HFFc6 (cell line): ENCODE results near the gene MYLK. TPM values are rescaled to one million over a fixed set of nuclear protein-coding genes. Genes with fewer than 3 reads are reported as not detected.
A peak's percentile ranks its signal among the peaks of the same experiment; 100 is the strongest.

ENCODE experiments used
- DNase-seq: peaks from one replicate; pipeline ENCODE4 v3.0.0-alpha.2; 2018
- H3K27ac Mint-ChIP-seq: 2 replicates; pipeline ENCODE4 v1.8.0; 2020; ENCODE audit warnings: mild to moderate bottlenecking, mixed read lengths
- H3K27me3 Mint-ChIP-seq: 2 replicates; pipeline ENCODE4 v1.8.0; 2021; ENCODE audit warnings: mild to moderate bottlenecking, moderate library complexity, mixed read lengths; ENCODE audit not compliant: insufficient read depth
- H3K36me3 Mint-ChIP-seq: 2 replicates; pipeline ENCODE4 v1.8.0; 2021; ENCODE audit warnings: low read depth, mixed read lengths
- H3K4me1 Mint-ChIP-seq: 2 replicates; pipeline ENCODE4 v1.8.0; 2020; ENCODE audit warnings: low read depth, mixed read lengths
- H3K4me3 Mint-ChIP-seq: 2 replicates; pipeline ENCODE4 v1.8.0; 2020; ENCODE audit warnings: mild to moderate bottlenecking, moderate library complexity, mixed read lengths
- H3K9me3 Mint-ChIP-seq: 2 replicates; pipeline ENCODE4 v1.8.0; 2020; ENCODE audit warnings: mild to moderate bottlenecking, mixed read lengths
- total RNA-seq, 6 experiments: library from RNA; stranded (reverse); fragmentation: NEBNext Ultra II Directional; extraction: Animal tissue kit (Norgen Biotek cat#: 25700); gene quantifications; 2 replicates in 1 of 6; 3 replicates in 5 of 6; pipeline ENCODE4 v1.2.3, GENCODE V29; 2021
- TF ChIP-seq, protein P1 (sequence below): fragments of 200-600 bp; sonication (generic); IDR thresholded peaks from 2 replicates; pipeline ENCODE4 v1.5.0; 2021; ENCODE audit warnings: antibody characterized with exemption, mild to moderate bottlenecking

Gene MYLK
- total RNA-seq, 6 experiments from 2014 or later: 296 to 431 (median 335) TPM

DNA sequence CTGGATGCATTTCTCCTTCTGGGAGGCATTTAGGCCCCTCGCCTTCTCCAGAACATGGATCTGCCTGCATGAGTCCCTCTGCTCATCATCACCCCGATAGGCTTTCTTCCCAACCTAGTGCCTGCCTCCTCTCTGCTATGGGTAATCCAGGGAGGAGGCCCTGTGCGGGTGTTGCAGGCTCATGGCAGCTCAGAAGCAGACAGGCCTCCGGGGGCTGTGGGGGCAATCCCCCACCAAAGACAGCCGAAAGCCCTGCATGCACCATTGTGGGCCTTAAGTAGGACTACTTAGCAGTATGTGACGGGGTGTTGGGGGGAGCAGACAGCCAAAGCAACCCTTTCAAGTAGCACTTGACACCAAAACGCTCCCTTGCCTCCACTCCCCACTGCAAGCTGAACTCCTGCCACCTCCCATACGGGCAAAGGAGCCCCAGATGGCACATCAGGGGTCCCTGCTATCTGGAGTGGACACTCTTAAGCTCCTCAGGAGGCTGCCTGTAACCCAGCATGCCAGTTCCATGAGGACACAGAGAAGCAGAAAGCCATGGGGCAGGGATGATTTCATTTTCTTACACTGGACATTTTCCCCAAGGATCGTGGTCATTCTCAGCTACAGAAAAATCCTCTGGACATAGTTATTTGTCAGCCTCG is 200.5 kb downstream of the MYLK start:
- peaks cover 36% of the 10 kb centered on the region for H3K27me3 Mint-ChIP-seq
- H3K4me1 Mint-ChIP-seq: peaks cover 49% of the 10 kb centered on the region
- no peak for DNase-seq
- H3K36me3 Mint-ChIP-seq: peaks cover 54% of the 10 kb centered on the region
- no peak overlapping the region for H3K27ac Mint-ChIP-seq
- no peak overlapping the region for H3K4me3 Mint-ChIP-seq
- TF ChIP-seq, protein P1, sequence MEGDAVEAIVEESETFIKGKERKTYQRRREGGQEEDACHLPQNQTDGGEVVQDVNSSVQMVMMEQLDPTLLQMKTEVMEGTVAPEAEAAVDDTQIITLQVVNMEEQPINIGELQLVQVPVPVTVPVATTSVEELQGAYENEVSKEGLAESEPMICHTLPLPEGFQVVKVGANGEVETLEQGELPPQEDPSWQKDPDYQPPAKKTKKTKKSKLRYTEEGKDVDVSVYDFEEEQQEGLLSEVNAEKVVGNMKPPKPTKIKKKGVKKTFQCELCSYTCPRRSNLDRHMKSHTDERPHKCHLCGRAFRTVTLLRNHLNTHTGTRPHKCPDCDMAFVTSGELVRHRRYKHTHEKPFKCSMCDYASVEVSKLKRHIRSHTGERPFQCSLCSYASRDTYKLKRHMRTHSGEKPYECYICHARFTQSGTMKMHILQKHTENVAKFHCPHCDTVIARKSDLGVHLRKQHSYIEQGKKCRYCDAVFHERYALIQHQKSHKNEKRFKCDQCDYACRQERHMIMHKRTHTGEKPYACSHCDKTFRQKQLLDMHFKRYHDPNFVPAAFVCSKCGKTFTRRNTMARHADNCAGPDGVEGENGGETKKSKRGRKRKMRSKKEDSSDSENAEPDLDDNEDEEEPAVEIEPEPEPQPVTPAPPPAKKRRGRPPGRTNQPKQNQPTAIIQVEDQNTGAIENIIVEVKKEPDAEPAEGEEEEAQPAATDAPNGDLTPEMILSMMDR: no peak
- no peaks in the 10 kb centered on the region; the same call in 1 of the 2 replicates for H3K9me3 Mint-ChIP-seq

DNA sequence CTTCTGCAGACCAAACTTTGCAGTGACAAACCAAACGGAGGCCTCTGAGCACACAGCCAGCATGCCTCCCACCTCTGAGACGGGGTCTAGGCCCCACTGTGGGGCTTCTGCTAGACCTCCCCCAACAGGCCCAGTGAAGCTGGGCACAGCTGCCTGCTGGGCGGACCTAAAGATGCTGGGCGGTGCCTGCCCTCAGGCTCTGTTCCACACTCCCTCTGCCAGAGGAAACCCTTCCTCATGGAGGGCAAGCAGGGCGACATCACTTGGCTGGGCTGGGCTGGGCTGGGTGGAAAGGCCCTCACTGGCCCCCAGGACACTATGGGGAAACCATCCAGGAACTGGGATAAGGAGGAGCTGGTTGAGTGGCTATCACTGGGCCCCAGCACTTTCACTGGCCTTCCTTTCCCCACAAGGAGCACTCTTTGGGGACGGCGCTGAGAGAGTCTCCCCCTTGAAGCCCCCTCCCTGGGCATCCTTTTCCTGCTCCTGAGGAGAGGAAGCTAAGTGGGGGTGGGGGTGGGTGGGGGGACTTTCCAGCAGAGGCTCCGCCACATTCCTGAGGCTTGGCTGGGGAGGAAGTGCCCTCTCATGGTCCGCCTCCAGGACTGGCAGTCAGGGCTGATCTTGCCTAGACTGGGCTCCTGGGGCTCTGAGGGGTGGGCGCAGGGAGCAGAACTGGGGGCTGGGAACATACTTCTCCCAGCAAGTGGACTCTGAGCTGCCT is 201.2 kb downstream of the MYLK start:
- no peak for DNase-seq
- peaks cover 56% of the 10 kb centered on the region for H3K36me3 Mint-ChIP-seq

DNA sequence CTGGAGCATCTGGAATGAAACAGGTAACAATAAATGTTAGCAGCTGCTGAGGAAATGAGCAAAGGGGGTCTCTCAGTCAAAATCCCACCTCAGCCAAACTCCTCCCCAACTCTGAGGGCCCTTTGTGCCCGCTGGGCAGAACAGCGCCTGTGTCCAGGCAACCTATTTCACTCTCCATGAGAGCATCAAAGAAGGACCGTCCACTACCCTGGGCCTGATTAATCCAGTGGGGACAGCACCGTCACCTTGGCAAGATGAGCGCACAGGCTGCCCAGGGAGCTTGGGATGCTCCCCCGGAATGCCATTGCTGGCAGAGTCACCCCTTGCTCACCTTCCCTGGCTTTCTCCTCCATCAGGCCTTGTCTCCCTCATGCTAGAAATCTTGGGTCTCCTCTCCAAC is 201.8 kb downstream of the MYLK start:
- Mint-ChIP-seq H3K36me3 (peaks cover 52% of the 10 kb centered on the region), H3K4me3 (no peak overlapping the region), H3K27ac (no peak overlapping the region), H3K27me3 (peaks cover 29% of the 10 kb centered on the region), H3K9me3 (no peaks in the 10 kb centered on the region; the same call in 1 of the 2 replicates), H3K4me1 (peaks cover 48% of the 10 kb centered on the region)
- TF ChIP-seq, protein P1: no peak
- DNase-seq: no peak

More for the DNA sequence above, 201.2 kb downstream of the MYLK start:
- peaks cover 32% of the 10 kb centered on the region for H3K27me3 Mint-ChIP-seq
- H3K9me3 Mint-ChIP-seq: no peaks in the 10 kb centered on the region; the same call in 1 of the 2 replicates
- H3K27ac Mint-ChIP-seq: no peak overlapping the region
- no peak overlapping the region for H3K4me3 Mint-ChIP-seq
- peaks cover 49% of the 10 kb centered on the region for H3K4me1 Mint-ChIP-seq
- TF ChIP-seq, protein P1: no peak

DNA sequence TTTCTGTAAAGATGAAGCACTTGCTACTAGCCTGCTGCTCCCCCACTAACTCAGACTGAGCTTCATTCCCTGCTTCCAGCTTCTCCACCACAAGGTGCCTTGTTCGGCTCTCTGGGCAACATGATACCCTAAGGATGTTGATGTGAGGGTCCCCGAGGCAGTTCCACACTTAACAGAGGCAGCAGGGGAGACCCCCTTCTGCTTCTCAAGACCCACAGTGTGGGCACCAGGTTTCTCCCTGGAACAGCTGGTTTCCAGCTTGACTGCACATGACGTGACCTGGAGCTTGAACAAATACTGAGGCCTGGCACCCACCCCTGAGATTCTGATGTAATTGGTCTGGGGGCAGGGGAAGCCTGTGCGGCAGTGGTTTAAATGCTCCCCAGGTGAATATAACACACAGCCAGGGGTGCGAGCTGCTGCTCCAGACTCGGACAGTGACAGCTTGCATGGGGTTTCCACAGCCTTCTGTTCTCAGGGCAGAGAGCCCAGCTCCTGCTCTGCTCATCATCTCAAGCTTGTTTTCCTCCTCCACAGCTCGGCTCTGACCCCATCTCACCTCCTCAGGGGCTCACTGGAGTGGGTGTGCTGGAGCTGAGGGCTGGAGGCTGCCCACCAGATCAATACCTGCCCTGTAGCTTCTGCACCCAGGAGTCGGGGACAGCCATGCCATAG is 204.3 kb downstream of the MYLK start:
- no peaks in the 10 kb centered on the region; the same call in 1 of the 2 replicates for H3K9me3 Mint-ChIP-seq
- peaks cover 30% of the 10 kb centered on the region for H3K27me3 Mint-ChIP-seq
- no peak overlapping the region for H3K27ac Mint-ChIP-seq
- TF ChIP-seq, protein P1: no peak
- no peak overlapping the region; the same call in 1 of the 2 replicates for H3K4me3 Mint-ChIP-seq
- H3K4me1 Mint-ChIP-seq: peaks cover 40% of the 10 kb centered on the region
- peaks cover 56% of the 10 kb centered on the region for H3K36me3 Mint-ChIP-seq
- DNase-seq: no peak

DNA sequence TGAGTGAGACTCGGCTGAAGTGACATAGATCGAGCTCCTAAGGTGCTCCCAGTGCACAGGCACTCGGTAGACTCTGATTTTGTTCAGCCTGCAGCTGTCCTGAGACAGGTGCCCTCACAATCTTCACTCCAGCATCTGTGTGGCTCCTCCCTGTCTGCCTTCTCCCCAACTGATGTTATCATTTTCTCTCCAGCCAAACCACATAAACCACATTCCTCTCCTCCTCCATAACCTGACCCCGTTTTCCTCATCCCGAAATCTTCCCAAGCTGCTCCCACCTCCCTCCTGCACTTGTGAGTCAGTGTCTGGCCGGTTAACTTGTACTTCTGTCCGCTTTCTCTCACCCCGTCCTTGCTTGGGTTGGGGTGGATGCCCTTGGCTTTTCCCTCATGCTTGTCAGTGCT is 206.0 kb downstream of the MYLK start:
- TF ChIP-seq, protein P1: no peak
- peaks cover 31% of the 10 kb centered on the region for H3K27me3 Mint-ChIP-seq
- peaks cover 9% of the 10 kb centered on the region for H3K9me3 Mint-ChIP-seq
- H3K4me3 Mint-ChIP-seq: peak overlapping the region; percentile 30; the same call in 1 of the 2 replicates
- H3K27ac Mint-ChIP-seq: peak overlapping the region; percentile 20
- H3K4me1 Mint-ChIP-seq: peaks cover 45% of the 10 kb centered on the region
- peak; percentile 87 for DNase-seq
- H3K36me3 Mint-ChIP-seq: peaks cover 60% of the 10 kb centered on the region
